ENCODE results near the gene ARID1B.

The ARID1B gene

DNA sequence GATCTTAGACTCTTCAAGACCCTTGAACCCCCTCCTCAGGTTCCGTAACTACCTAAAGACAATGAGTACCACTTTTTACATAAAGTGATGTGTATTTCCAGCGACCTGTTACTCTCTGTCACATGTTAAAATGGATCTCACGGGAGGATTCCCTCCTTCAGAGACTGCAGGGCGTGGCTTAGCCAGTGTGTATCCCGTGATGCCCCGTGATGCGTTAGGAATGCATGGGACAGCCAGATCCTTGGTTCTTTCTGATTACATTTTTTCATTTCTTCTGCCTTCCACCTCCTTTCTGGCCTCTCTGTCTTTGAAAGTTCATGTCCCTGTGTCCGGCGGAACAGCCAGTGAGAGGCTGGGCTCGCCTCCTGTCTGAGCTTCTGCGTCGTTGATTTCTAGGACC lies 390.7 kb downstream of the ARID1B start:
- Histone ChIP-seq H3K4me2 (ENCODE audit: low read length) (no peak overlapping the region), H3K79me2 (ENCODE audit: insufficient read depth, low read length) (no peaks in the 10 kb centered on the region), H3K9me2 (ENCODE audit: low read depth, low read length) (no peaks in the 10 kb centered on the region), H3K36me3 (ENCODE audit: insufficient read depth, low read length) (peaks cover 48% of the 10 kb centered on the region), H3K4me1 (ENCODE audit: insufficient read depth, low read length, severe bottlenecking) (no peaks in the 10 kb centered on the region), H3K27me3 (ENCODE audit: insufficient read depth, low read length) (no peaks in the 10 kb centered on the region), H3F3A (ENCODE audit: insufficient read depth, low read length) (no peaks in the 10 kb centered on the region), H3K9me3 (ENCODE audit: low read length) (no peaks in the 10 kb centered on the region), H4K20me1 (ENCODE audit: insufficient read depth, low read length) (no peaks in the 10 kb centered on the region), H2AFZ (ENCODE audit: low read length) (no peak overlapping the region), H3K4me3 (ENCODE audit: low read depth, low read length, poor library complexity, severe bottlenecking) (no peak overlapping the region), H3K9ac (ENCODE audit: low read length) (no peak overlapping the region), H3K27ac (ENCODE audit: low read depth, low read length, poor library complexity, severe bottlenecking) (no peak overlapping the region)
- TF ChIP-seq CTCF (IDR thresholded peaks at IDR 0.05; ENCODE audit: low read length) (no peak), EZH2 (IDR thresholded peaks at IDR 0.05; ENCODE audit: borderline replicate concordance, low read length) (no peak)

DNA sequence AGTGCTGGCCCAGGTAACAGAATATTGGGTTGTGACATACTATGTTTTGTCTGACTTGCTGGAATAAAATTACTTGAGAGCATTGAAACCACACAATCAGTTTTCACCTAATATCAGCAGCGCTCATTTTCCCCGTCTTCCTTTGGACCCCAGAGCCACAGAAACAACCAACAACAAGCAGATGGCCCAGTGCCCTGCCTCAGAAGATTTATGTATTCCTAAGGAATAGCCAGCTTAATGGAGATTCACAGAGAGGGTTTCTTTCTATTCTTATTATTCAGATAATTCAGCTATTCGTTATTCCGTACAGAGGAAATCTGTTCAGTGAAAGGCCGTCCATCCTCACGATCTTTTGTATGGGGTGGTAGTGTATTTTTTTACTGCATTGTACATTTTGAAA lies 391.3 kb downstream of the ARID1B start:
- Histone ChIP-seq H3F3A (ENCODE audit: insufficient read depth, low read length) (no peaks in the 10 kb centered on the region), H3K9ac (ENCODE audit: low read length) (no peak overlapping the region), H3K4me1 (ENCODE audit: insufficient read depth, low read length, severe bottlenecking) (no peaks in the 10 kb centered on the region), H3K27ac (ENCODE audit: low read depth, low read length, poor library complexity, severe bottlenecking) (no peak overlapping the region), H2AFZ (ENCODE audit: low read length) (no peak overlapping the region), H3K4me2 (ENCODE audit: low read length) (no peak overlapping the region), H3K36me3 (ENCODE audit: insufficient read depth, low read length) (peaks cover 48% of the 10 kb centered on the region), H3K9me3 (ENCODE audit: low read length) (no peaks in the 10 kb centered on the region), H3K4me3 (ENCODE audit: low read depth, low read length, poor library complexity, severe bottlenecking) (no peak overlapping the region), H3K27me3 (ENCODE audit: insufficient read depth, low read length) (no peaks in the 10 kb centered on the region), H3K79me2 (ENCODE audit: insufficient read depth, low read length) (no peaks in the 10 kb centered on the region), H4K20me1 (ENCODE audit: insufficient read depth, low read length) (no peaks in the 10 kb centered on the region), H3K9me2 (ENCODE audit: low read depth, low read length) (no peaks in the 10 kb centered on the region)
- TF ChIP-seq EZH2 (IDR thresholded peaks at IDR 0.05; ENCODE audit: borderline replicate concordance, low read length): no peak
- no peak for TF ChIP-seq CTCF (IDR thresholded peaks at IDR 0.05; ENCODE audit: low read length)

GRCh38 chr6:157169226-157169625 lies 392.0 kb downstream of the ARID1B start:
- Histone ChIP-seq H3K9me2 (ENCODE audit: low read depth, low read length) (no peaks in the 10 kb centered on the region), H3K4me2 (ENCODE audit: low read length) (no peak overlapping the region), H2AFZ (ENCODE audit: low read length) (no peak overlapping the region), H3K27ac (ENCODE audit: low read depth, low read length, poor library complexity, severe bottlenecking) (no peak overlapping the region), H4K20me1 (ENCODE audit: insufficient read depth, low read length) (no peaks in the 10 kb centered on the region), H3K79me2 (ENCODE audit: insufficient read depth, low read length) (no peaks in the 10 kb centered on the region), H3K27me3 (ENCODE audit: insufficient read depth, low read length) (no peaks in the 10 kb centered on the region), H3K4me3 (ENCODE audit: low read depth, low read length, poor library complexity, severe bottlenecking) (no peak overlapping the region), H3F3A (ENCODE audit: insufficient read depth, low read length) (no peaks in the 10 kb centered on the region), H3K9ac (ENCODE audit: low read length) (no peak overlapping the region), H3K4me1 (ENCODE audit: insufficient read depth, low read length, severe bottlenecking) (no peaks in the 10 kb centered on the region), H3K36me3 (ENCODE audit: insufficient read depth, low read length) (peaks cover 54% of the 10 kb centered on the region), H3K9me3 (ENCODE audit: low read length) (no peaks in the 10 kb centered on the region)
- TF ChIP-seq EZH2 (IDR thresholded peaks at IDR 0.05; ENCODE audit: borderline replicate concordance, low read length) (no peak), CTCF (IDR thresholded peaks at IDR 0.05; ENCODE audit: low read length) (no peak)

Measured in OCI-LY1 (cell line).